Esophagus muscularis mucosa (tissue), 4 donors: ENCODE measurements around the gene KIF12.

Experiments
- EP300 ChIP-seq: sonication (generic); formaldehyde crosslinking; IDR thresholded peaks from one replicate; pipeline ENCODE4 v1.6.1; 2017; ENCODE audit warnings: antibody characterized with exemption
- POLR2A ChIP-seq: fragments of 450-650 bp; IDR thresholded peaks from one replicate; pipeline ENCODE4 v1.6.1; 2017; ENCODE audit warnings: antibody characterized with exemption, moderate library complexity, mild to moderate bottlenecking, low read depth
- POLR2AphosphoS5 ChIP-seq, 2 donors: sonication (generic); formaldehyde crosslinking; IDR thresholded peaks; one replicate each; pipeline ENCODE4 v1.6.1; 2017; ENCODE audit warnings: antibody characterized with exemption in 2 of 2
- TF ChIP-seq, protein P1 (sequence below), 3 experiments: fragments of 200-600 bp in 2 of 3; fragments of 450-650 bp in 1 of 3; sonication (generic) in 2 of 3; IDR thresholded peaks; one replicate each; pipeline ENCODE4 v1.5.1; 2017 to 2019; ENCODE audit warnings: antibody characterized with exemption in 3 of 3, mild to moderate bottlenecking in 2 of 3, moderate library complexity in 1 of 3

DNA sequence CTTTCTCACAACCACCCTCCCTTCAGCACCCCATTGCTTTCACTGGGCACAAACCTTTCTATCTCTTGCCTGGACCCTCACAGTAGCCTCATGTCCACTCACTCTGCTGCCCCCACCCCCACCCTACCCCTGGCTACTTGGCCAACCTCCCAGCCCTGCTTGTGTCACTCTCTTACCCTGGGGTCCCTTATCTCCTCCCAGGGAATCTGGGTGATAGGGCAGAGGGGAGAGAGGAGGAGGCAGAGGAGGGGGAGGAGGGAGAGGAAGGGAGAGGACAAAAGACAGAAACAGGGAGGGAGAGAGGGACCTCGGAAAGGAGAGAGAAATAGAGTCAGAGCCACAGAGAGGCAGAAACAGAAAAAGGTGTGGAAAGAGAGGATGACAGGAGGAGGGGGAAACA is 25.0 kb upstream of the KIF12 start:
- TF ChIP-seq, protein P1, sequence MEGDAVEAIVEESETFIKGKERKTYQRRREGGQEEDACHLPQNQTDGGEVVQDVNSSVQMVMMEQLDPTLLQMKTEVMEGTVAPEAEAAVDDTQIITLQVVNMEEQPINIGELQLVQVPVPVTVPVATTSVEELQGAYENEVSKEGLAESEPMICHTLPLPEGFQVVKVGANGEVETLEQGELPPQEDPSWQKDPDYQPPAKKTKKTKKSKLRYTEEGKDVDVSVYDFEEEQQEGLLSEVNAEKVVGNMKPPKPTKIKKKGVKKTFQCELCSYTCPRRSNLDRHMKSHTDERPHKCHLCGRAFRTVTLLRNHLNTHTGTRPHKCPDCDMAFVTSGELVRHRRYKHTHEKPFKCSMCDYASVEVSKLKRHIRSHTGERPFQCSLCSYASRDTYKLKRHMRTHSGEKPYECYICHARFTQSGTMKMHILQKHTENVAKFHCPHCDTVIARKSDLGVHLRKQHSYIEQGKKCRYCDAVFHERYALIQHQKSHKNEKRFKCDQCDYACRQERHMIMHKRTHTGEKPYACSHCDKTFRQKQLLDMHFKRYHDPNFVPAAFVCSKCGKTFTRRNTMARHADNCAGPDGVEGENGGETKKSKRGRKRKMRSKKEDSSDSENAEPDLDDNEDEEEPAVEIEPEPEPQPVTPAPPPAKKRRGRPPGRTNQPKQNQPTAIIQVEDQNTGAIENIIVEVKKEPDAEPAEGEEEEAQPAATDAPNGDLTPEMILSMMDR (IDR thresholded peaks at IDR 0.05), result no peak
- no peak for TF ChIP-seq POLR2AphosphoS5 (IDR thresholded peaks at IDR 0.05)
- no peak for TF ChIP-seq EP300
- no peak for TF ChIP-seq POLR2A
